HepG2 (cell line): ENCODE data around the gene IRAK4. TPM values are rescaled to one million over a fixed set of nuclear protein-coding genes. Genes with fewer than 3 reads are reported as not detected.

Experiments used
- ATAC-seq: fragments of 200-7000 bp; cut with Tn5 transposase; 3 replicates; pipeline ENCODE4 v1.9.1; 2020; ENCODE audit warnings: mild to moderate bottlenecking, moderate library complexity
- BruUV-seq: library from RNA; stranded (reverse); fragments of 400-500 nt; replicated peaks from 2 replicates; lab custom pipeline; 2021; lab: Mats Ljungman, UMichigan
- CTCF ChIA-PET: fragments of 300-600 bp; formaldehyde crosslinking; extraction: SDS; loops from one replicate; lab custom pipeline; 2021; ENCODE audit warnings: low total read pairs, inconsistent platforms, low intra/inter-chr PET ratio; lab: Yijun Ruan, JAX
- POLR2A ChIA-PET: fragments of 350-600 bp; sonication (Branson Sonifier 250); formaldehyde crosslinking; loops from one replicate; lab custom pipeline; 2020; ENCODE audit warnings: antibody characterized with exemption, inconsistent platforms; lab: Yijun Ruan, JAX
- DNase-seq: peaks from one replicate; pipeline ENCODE4 v3.0.0-alpha.2; 2015; ENCODE audit warnings: low spot score
- FAIRE-seq: peaks from 3 replicates; lab custom pipeline; 2011; peaks lifted over from hg19 to GRCh38; lab: Jason Lieb, UNC
- H2AFZ ChIP-seq: one replicate; pipeline ENCODE4 v1.6.1; 2011; ENCODE audit warnings: low read length, inconsistent platforms
- H3K27ac ChIP-seq: fragments of 300-600 bp; 3 replicates; pipeline ENCODE4 v1.8.0; 2011; ENCODE audit warnings: mixed run types, mild to moderate bottlenecking, mixed read lengths, low read length, inconsistent platforms; ENCODE audit not compliant: insufficient read depth; ENCODE audit errors: extremely low read length
- H3K27me3 ChIP-seq, 2 experiments: fragments of 200-600 bp in 1 of 2; 2 replicates in 1 of 2; 3 replicates in 1 of 2; pipeline versions ENCODE4 v1.6.0 to v1.8.0; 2011; ENCODE audit warnings: low read length in 2 of 2, mild to moderate bottlenecking in 2 of 2, moderate library complexity in 2 of 2, inconsistent platforms in 1 of 2; ENCODE audit not compliant: insufficient read depth in 2 of 2, control insufficient read depth in 1 of 2
- H3K36me3 ChIP-seq, 2 experiments: fragments of 200-600 bp in 1 of 2; replicated peaks in 1 of 2; 2 replicates in 1 of 2; 3 replicates in 1 of 2; pipeline versions ENCODE4 v1.5.1 to v1.8.0; 2011; ENCODE audit warnings: low read length in 2 of 2, inconsistent platforms in 1 of 2; ENCODE audit not compliant: insufficient read depth in 2 of 2, control insufficient read depth in 1 of 2
- H3K4me1 ChIP-seq: 2 replicates; pipeline ENCODE4 v1.5.1; 2012; ENCODE audit warnings: low read length, inconsistent platforms; ENCODE audit not compliant: insufficient read depth
- H3K4me2 ChIP-seq: 2 replicates; pipeline ENCODE4 v1.6.0; 2011; ENCODE audit warnings: low read depth, low read length, inconsistent platforms
- H3K4me3 ChIP-seq, 3 experiments: fragments of 200-600 bp in 1 of 3; sonication (generic), shearing (Covaris generic) in 1 of 3; replicated peaks in 1 of 3; 2 replicates each; pipeline ENCODE4 v1.5.1; 2011 to 2016; ENCODE audit warnings: low read length in 3 of 3, inconsistent platforms in 2 of 3, low read depth in 2 of 3, mild to moderate bottlenecking in 2 of 3, control low read depth in 1 of 3, mixed read lengths in 1 of 3; ENCODE audit not compliant: insufficient read depth in 1 of 3
- H3K79me2 ChIP-seq: one replicate; pipeline ENCODE4 v1.6.1; 2011; ENCODE audit warnings: low read length, inconsistent platforms; ENCODE audit not compliant: insufficient read depth
- H3K9ac ChIP-seq: 2 replicates; pipeline ENCODE4 v1.6.0; 2011; ENCODE audit warnings: mild to moderate bottlenecking, low read depth, low read length, inconsistent platforms; ENCODE audit not compliant: insufficient read depth
- H3K9me3 ChIP-seq: 2 replicates; pipeline ENCODE4 v1.5.1; 2012; ENCODE audit warnings: mild to moderate bottlenecking, low read length
- H4K20me1 ChIP-seq: 2 replicates; pipeline ENCODE4 v1.6.0; 2011; ENCODE audit warnings: inconsistent platforms, mild to moderate bottlenecking, low read length, moderate library complexity; ENCODE audit not compliant: insufficient read depth
- DMAP1 ChIP-seq: IDR thresholded peaks from 2 replicates; pipeline ENCODE4 v1.6.1; 2016
- GATAD2A ChIP-seq: IDR thresholded peaks from 2 replicates; pipeline ENCODE4 v1.6.1; 2016
- RARG ChIP-seq: sonication (generic); formaldehyde crosslinking; IDR thresholded peaks from 2 replicates; pipeline ENCODE4 v1.4.0; 2020; ENCODE audit warnings: low read depth, mild to moderate bottlenecking, missing genetic modification reagents
- SSRP1 ChIP-seq: IDR thresholded peaks from 2 replicates; pipeline ENCODE4 v1.6.1; 2016; ENCODE audit warnings: control low read depth
- ZNF230 ChIP-seq: sonication (generic); formaldehyde crosslinking; IDR thresholded peaks from 2 replicates; pipeline ENCODE4 v1.4.0; 2020; ENCODE audit warnings: mild to moderate bottlenecking, missing genetic modification reagents
- in situ Hi-C: cut with HindIII; loops from 2 replicates; pipeline ENCODE4 v1.10.0; 2017; ENCODE audit warnings: low pct_unique_long_range_greater_than_20kb; ENCODE audit not compliant: extremely low pct_ligation_motif_present
- intact Hi-C: fragments of 100-400 bp; cut with micrococcal nuclease; formaldehyde crosslinking; loops from one replicate; pipeline ENCODE4 v1.10.0; 2022; ENCODE audit not compliant: unreplicated experiment
- polyA plus RNA-seq, 8 experiments: library from polyadenylated mRNA; depleted of rRNA in 3 of 8; stranded (reverse) in 7 of 8; unstranded in 1 of 8; fragments of >200 nt; fragmentation: Illumina TruSeq in 4 of 8; extraction: Trizol in 4 of 8; gene quantifications; 2 replicates each; pipeline versions ENCODE4 v1.2.1 to v1.2.3, GENCODE V29; 2011 to 2016; ENCODE audit warnings: low read depth in 4 of 8, missing spikeins in 1 of 8, mixed read lengths in 1 of 8; ENCODE audit not compliant: insufficient read depth in 1 of 8
- total RNA-seq, 5 experiments: library from RNA; depleted of rRNA; stranded (reverse); fragments of >200 nt; fragmentation: Illumina TruSeq; extraction: Trizol; gene quantifications; 2 replicates each; pipeline ENCODE4 v1.2.3, GENCODE V29; 2016; ENCODE audit warnings: low read depth in 1 of 5
- TF ChIP-seq, protein P1 (sequence below): sonication (generic); formaldehyde crosslinking; IDR thresholded peaks from 2 replicates; pipeline ENCODE4 v1.5.1; 2020; ENCODE audit warnings: missing genetic modification reagents, mild to moderate bottlenecking, borderline replicate concordance
- TF ChIP-seq, protein P2 (sequence below), 2 experiments: fragments of 450-650 bp in 1 of 2; sonication (generic) in 1 of 2; formaldehyde crosslinking in 1 of 2; IDR thresholded peaks; 2 replicates each; pipeline versions ENCODE4 v1.6.1 to v1.8.0; 2016 to 2022; ENCODE audit warnings: antibody characterized with exemption in 1 of 2, mild to moderate bottlenecking in 1 of 2, missing genetic modification reagents in 1 of 2

The IRAK4 gene
- total and polyA plus RNA-seq, 2 of the 13 experiments (the other 11 are each of a cell fraction or from before 2014, with no cell fraction given): 6.6 to 7.1 TPM

DNA sequence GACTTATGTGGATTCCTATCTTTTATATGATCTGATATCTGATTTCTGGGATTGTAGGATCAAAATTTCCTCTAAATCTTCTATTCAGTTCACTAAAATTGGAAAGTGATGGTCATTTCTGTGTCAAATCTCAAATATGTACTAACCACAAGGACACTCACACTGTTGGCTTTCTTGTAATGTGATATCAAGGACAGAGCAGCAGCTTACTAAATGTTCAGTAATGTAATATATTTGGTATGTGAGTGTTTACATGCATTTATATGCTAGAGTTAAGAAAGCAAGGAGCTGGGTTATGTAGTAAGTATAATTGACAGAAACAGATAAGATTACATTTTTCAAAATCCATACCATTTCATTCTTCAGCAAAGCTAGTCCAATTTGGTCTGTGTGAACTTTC is 16.6 kb upstream of the IRAK4 start (continued):
- TF ChIP-seq, protein P1, sequence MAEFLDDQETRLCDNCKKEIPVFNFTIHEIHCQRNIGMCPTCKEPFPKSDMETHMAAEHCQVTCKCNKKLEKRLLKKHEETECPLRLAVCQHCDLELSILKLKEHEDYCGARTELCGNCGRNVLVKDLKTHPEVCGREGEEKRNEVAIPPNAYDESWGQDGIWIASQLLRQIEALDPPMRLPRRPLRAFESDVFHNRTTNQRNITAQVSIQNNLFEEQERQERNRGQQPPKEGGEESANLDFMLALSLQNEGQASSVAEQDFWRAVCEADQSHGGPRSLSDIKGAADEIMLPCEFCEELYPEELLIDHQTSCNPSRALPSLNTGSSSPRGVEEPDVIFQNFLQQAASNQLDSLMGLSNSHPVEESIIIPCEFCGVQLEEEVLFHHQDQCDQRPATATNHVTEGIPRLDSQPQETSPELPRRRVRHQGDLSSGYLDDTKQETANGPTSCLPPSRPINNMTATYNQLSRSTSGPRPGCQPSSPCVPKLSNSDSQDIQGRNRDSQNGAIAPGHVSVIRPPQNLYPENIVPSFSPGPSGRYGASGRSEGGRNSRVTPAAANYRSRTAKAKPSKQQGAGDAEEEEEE (CRISPR knock-in tag): no peak
- TF ChIP-seq SSRP1 (CRISPR knock-in tag) (no peak), ZNF230 (no peak), DMAP1 (CRISPR knock-in tag) (no peak), GATAD2A (no peak)

DNA sequence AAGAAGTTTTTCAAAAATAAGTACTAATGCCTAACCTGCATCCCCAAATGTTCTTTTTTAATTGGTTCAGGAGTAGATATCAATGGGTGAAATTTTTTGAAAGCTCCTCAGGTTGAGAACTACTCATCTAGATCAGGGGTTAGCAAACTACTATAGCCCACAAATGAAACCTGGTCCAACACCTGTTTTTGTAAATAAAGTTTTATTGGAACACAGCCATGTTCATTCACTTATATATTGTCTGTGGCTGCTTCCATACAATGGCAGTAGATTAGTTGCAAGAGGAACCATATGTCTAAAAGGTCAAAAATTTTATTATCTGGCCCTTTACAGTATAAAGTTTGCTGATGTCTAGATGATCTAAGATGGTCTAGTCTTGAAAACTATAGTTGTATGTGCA is 13.9 kb upstream of the IRAK4 start:
- DNase-seq (no peak), FAIRE-seq (no peak), ATAC-seq (no peak)
- no peak overlapping the region for H3K4me3 ChIP-seq
- BruUV-seq: no TSS peak
- TF ChIP-seq, protein P2, sequence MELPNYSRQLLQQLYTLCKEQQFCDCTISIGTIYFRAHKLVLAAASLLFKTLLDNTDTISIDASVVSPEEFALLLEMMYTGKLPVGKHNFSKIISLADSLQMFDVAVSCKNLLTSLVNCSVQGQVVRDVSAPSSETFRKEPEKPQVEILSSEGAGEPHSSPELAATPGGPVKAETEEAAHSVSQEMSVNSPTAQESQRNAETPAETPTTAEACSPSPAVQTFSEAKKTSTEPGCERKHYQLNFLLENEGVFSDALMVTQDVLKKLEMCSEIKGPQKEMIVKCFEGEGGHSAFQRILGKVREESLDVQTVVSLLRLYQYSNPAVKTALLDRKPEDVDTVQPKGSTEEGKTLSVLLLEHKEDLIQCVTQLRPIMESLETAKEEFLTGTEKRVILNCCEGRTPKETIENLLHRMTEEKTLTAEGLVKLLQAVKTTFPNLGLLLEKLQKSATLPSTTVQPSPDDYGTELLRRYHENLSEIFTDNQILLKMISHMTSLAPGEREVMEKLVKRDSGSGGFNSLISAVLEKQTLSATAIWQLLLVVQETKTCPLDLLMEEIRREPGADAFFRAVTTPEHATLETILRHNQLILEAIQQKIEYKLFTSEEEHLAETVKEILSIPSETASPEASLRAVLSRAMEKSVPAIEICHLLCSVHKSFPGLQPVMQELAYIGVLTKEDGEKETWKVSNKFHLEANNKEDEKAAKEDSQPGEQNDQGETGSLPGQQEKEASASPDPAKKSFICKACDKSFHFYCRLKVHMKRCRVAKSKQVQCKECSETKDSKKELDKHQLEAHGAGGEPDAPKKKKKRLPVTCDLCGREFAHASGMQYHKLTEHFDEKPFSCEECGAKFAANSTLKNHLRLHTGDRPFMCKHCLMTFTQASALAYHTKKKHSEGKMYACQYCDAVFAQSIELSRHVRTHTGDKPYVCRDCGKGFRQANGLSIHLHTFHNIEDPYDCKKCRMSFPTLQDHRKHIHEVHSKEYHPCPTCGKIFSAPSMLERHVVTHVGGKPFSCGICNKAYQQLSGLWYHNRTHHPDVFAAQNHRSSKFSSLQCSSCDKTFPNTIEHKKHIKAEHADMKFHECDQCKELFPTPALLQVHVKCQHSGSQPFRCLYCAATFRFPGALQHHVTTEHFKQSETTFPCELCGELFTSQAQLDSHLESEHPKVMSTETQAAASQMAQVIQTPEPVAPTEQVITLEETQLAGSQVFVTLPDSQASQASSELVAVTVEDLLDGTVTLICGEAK (IDR thresholded peaks at IDR 0.05): peak; percentile 41; the same call in 1 of the 2 replicates
- TF ChIP-seq, protein P2 (CRISPR knock-in tag; IDR thresholded peaks at IDR 0.05): peak; percentile 29; the same call in 1 of the 2 replicates
- no peak for TF ChIP-seq RARG (CRISPR knock-in tag)
- H2AFZ ChIP-seq: no peak overlapping the region
- H3K4me2 ChIP-seq: no peak overlapping the region
- no peaks in the 10 kb centered on the region for H4K20me1 ChIP-seq
- peaks cover 2 to 43% of the 10 kb centered on the region in 2 experiments; a peak in 4 of 5 replicates for H3K36me3 ChIP-seq
- no peaks in the 10 kb centered on the region for H3K9me3 ChIP-seq
- H3K9ac ChIP-seq: no peak overlapping the region
- ChIA-PET POLR2A (no interaction called here), CTCF (no interaction called here)
- H3K79me2 ChIP-seq: no peaks in the 10 kb centered on the region
- in situ Hi-C loops (no loop called here), intact Hi-C loops (no loop called here)
- no peaks in the 10 kb centered on the region for H3K4me1 ChIP-seq
- no peaks in the 10 kb centered on the region for H3K27me3 ChIP-seq
- H3K27ac ChIP-seq: no peak overlapping the region
